CD4-positive, alpha-beta T cell (primary cell): Measurements from ENCODE around the gene FAM131B. TPM values are rescaled to one million over a fixed set of nuclear protein-coding genes. Genes with fewer than 3 reads are reported as not detected.

Experiments
- ATAC-seq: fragments of 200-7000 bp; cut with Tn5 transposase; one replicate; pipeline ENCODE4 v1.10.0; 2022; ENCODE audit warnings: mild to moderate bottlenecking; ENCODE audit not compliant: poor library complexity
- CTCF ChIA-PET: fragments of 350-600 bp; sonication (Branson Sonifier 250); formaldehyde crosslinking; loops from one replicate; lab custom pipeline; 2021; ENCODE audit warnings: antibody characterized with exemption, inconsistent platforms; lab: Charles Lee
- POLR2A ChIA-PET: fragments of 350-600 bp; sonication (Branson Sonifier 250); formaldehyde crosslinking; loops from one replicate; lab custom pipeline; 2021; ENCODE audit warnings: antibody characterized with exemption, inconsistent platforms; lab: Charles Lee
- DNase-seq, 14 experiments: peaks; one replicate each; pipeline ENCODE4 v3.0.0-alpha.2; 2013 to 2020; ENCODE audit warnings: mixed read lengths in 2 of 14
- H3K27ac ChIP-seq, 2 donors: one replicate each; pipeline versions ENCODE4 v1.5.1 to v1.7.0; 2013; ENCODE audit warnings: low read length in 2 of 2, low read depth in 1 of 2, mild to moderate bottlenecking in 1 of 2
- H3K27me3 ChIP-seq, 2 experiments: 1 replicate in 1 of 2; 2 replicates in 1 of 2; pipeline versions ENCODE4 v1.6.1 to v1.7.0; 2013; ENCODE audit warnings: low read length in 2 of 2, control low read depth in 1 of 2, mild to moderate bottlenecking in 1 of 2, moderate library complexity in 1 of 2; ENCODE audit not compliant: insufficient read depth in 2 of 2, control insufficient read depth in 1 of 2
- H3K36me3 ChIP-seq: one replicate; pipeline ENCODE4 v1.6.1; 2013; ENCODE audit warnings: low read length, control low read depth; ENCODE audit not compliant: insufficient read depth
- H3K4me1 ChIP-seq: one replicate; pipeline ENCODE4 v1.6.1; 2013; ENCODE audit warnings: low read length, control low read depth; ENCODE audit not compliant: insufficient read depth
- H3K4me3 ChIP-seq: one replicate; pipeline ENCODE4 v1.5.1; 2013; ENCODE audit warnings: mild to moderate bottlenecking, low read length, moderate library complexity
- H3K9me3 ChIP-seq, 2 experiments: 1 replicate in 1 of 2; 2 replicates in 1 of 2; pipeline versions ENCODE4 v1.6.1 to v1.7.0; 2013; ENCODE audit warnings: low read length in 2 of 2, mild to moderate bottlenecking in 2 of 2, control low read depth in 1 of 2, moderate library complexity in 1 of 2; ENCODE audit not compliant: control insufficient read depth in 1 of 2, insufficient read depth in 1 of 2
- H3K27ac Mint-ChIP-seq: one replicate; pipeline ENCODE4 v1.8.0; 2020; ENCODE audit warnings: mixed read lengths
- H3K27me3 Mint-ChIP-seq: one replicate; pipeline ENCODE4 v1.8.0; 2021; ENCODE audit warnings: mixed read lengths
- H3K36me3 Mint-ChIP-seq: one replicate; pipeline ENCODE4 v1.8.0; 2021; ENCODE audit warnings: low read depth, mixed read lengths
- H3K4me1 Mint-ChIP-seq: one replicate; pipeline ENCODE4 v1.8.0; 2021; ENCODE audit warnings: low read depth, mixed read lengths
- H3K4me3 Mint-ChIP-seq: one replicate; pipeline ENCODE4 v1.8.0; 2020; ENCODE audit warnings: mild to moderate bottlenecking, mixed read lengths
- H3K9me3 Mint-ChIP-seq: one replicate; pipeline ENCODE4 v1.8.0; 2020; ENCODE audit warnings: mixed read lengths
- CTCF ChIP-seq: fragments of 200-600 bp; IDR thresholded peaks from one replicate; pipeline ENCODE4 v1.8.0; 2022; ENCODE audit warnings: antibody characterized with exemption, mild to moderate bottlenecking
- intact Hi-C, 2 experiments: fragments of 100-400 bp; cut with DNase I in 1 of 2; cut with micrococcal nuclease in 1 of 2; formaldehyde crosslinking; loops; one replicate each; pipeline versions ENCODE4 v1.15.1 to v1.9.0; 2023 to 2025; cut with DNase I, micrococcal nuclease
- total RNA-seq, 174 experiments: library from RNA in 2 of 174; stranded (reverse) in 2 of 174; gene quantifications; one replicate each; pipeline ENCODE4 v1.2.3 and lab custom pipeline; 2021 to 2026

Gene FAM131B
- total RNA-seq, 2 experiments from 2014 or later, result 0.14 TPM; not detected in 1

- peaks cover 11% of the 10 kb centered on the region for H3K27me3 Mint-ChIP-seq
- DNase-seq (no peak), ATAC-seq (no peak)
- Histone ChIP-seq H3K36me3 (no peaks in the 10 kb centered on the region), H3K4me1 (peaks cover 3% of the 10 kb centered on the region), H3K4me3 (no peak overlapping the region), H3K27me3 (no peaks in the 10 kb centered on the region), H3K9me3 (peaks cover 0 to 6% of the 10 kb centered on the region in 2 experiments), H3K27ac (no peak overlapping the region)
- POLR2A ChIA-PET, result interaction anchor here (0.5 to 1.0 kb wide), 2 partner anchors 10 to 53 kb away, joined by 3 read pairs; no protein-coding TSS in a partner anchor
- no peak overlapping the region for H3K27ac Mint-ChIP-seq
- CTCF ChIA-PET, result interaction anchor here (1.9 kb wide), 1 partner anchor 10 kb away, joined by 5 read pairs; no protein-coding TSS in a partner anchor
- no peaks in the 10 kb centered on the region for H3K9me3 Mint-ChIP-seq
- intact Hi-C loops, result no loop called here
- TF ChIP-seq CTCF, result no peak
- H3K36me3 Mint-ChIP-seq, result no peaks in the 10 kb centered on the region
- H3K4me3 Mint-ChIP-seq, result no peak overlapping the region
- peaks cover 4% of the 10 kb centered on the region for H3K4me1 Mint-ChIP-seq
Measured at GRCh38 chr7:143355450-143356385, 6.8 kb downstream of the FAM131B start.

- H3K4me1 Mint-ChIP-seq, result no peaks in the 10 kb centered on the region
- ChIA-PET CTCF (interaction anchor here (1.9 kb wide), 1 partner anchor 9 kb away, joined by 5 read pairs; no protein-coding TSS in a partner anchor), POLR2A (no interaction called here)
- H3K27ac ChIP-seq, result no peak overlapping the region
- no peak for TF ChIP-seq CTCF
- H3K27ac Mint-ChIP-seq, result no peak overlapping the region
- ATAC-seq, result no peak
- peaks cover 5% of the 10 kb centered on the region for H3K27me3 Mint-ChIP-seq
- H3K9me3 ChIP-seq, result peaks cover 0 to 6% of the 10 kb centered on the region in 2 experiments
- no peak for DNase-seq
- no peaks in the 10 kb centered on the region for H3K4me1 ChIP-seq
- no peak overlapping the region for H3K4me3 Mint-ChIP-seq
- intact Hi-C loops, result no loop called here
- H3K27me3 ChIP-seq, result no peaks in the 10 kb centered on the region
- H3K4me3 ChIP-seq, result no peak overlapping the region
- H3K36me3 ChIP-seq, result no peaks in the 10 kb centered on the region
- H3K36me3 Mint-ChIP-seq, result no peaks in the 10 kb centered on the region
- no peaks in the 10 kb centered on the region for H3K9me3 Mint-ChIP-seq
Measured at GRCh38 chr7:143354965-143355364, 7.5 kb downstream of the FAM131B start.

- Mint-ChIP-seq H3K27me3 (peaks cover 3% of the 10 kb centered on the region), H3K27ac (no peak overlapping the region), H3K36me3 (no peaks in the 10 kb centered on the region), H3K4me3 (no peak overlapping the region), H3K9me3 (no peaks in the 10 kb centered on the region), H3K4me1 (no peaks in the 10 kb centered on the region)
- Histone ChIP-seq H3K36me3 (no peaks in the 10 kb centered on the region), H3K9me3 (peaks cover 0 to 6% of the 10 kb centered on the region in 2 experiments), H3K4me3 (no peak overlapping the region), H3K27ac (no peak overlapping the region), H3K4me1 (no peaks in the 10 kb centered on the region), H3K27me3 (no peaks in the 10 kb centered on the region)
- no peak for DNase-seq
- POLR2A ChIA-PET, result no interaction called here
- TF ChIP-seq CTCF, result no peak
- CTCF ChIA-PET, result no interaction called here
- no peak for ATAC-seq
- intact Hi-C loops, result no loop called here
Measured at GRCh38 chr7:143354376-143354775, 8.1 kb downstream of the FAM131B start.
